Hepatocyte (in vitro differentiated cells): ENCODE data around the gene CDKN3. TPM values are rescaled to one million over a fixed set of nuclear protein-coding genes. Genes with fewer than 3 reads are reported as not detected.
"Not testable (repeated sequence)": the region's sequence is repeated elsewhere in the genome, so short reads cannot be mapped to it uniquely, and the experiment has no call there.

Experiments
- DNase-seq: peaks from one replicate; pipeline ENCODE4 v3.0.0-alpha.2; 2016; ENCODE audit warnings: low spot score
- H2AFZ ChIP-seq: fragments of 200-600 bp; sonication (generic); 2 replicates; pipeline ENCODE4 v1.6.0; 2016; ENCODE audit warnings: antibody characterized with exemption, mild to moderate bottlenecking
- H3K27ac ChIP-seq: fragments of 200-600 bp; sonication (generic); 2 replicates; pipeline ENCODE4 v1.5.1; 2016; ENCODE audit warnings: mild to moderate bottlenecking
- H3K27me3 ChIP-seq: fragments of 200-600 bp; sonication (generic); 2 replicates; pipeline ENCODE4 v1.6.1; 2016
- H3K36me3 ChIP-seq: fragments of 200-600 bp; sonication (generic); replicated peaks from 2 replicates; pipeline ENCODE4 v1.5.1; 2016; ENCODE audit warnings: low read depth; ENCODE audit not compliant: insufficient read depth
- H3K4me1 ChIP-seq: fragments of 200-600 bp; sonication (generic); 2 replicates; pipeline ENCODE4 v1.5.1; 2016; ENCODE audit warnings: mild to moderate bottlenecking, moderate library complexity; ENCODE audit not compliant: insufficient read depth
- H3K4me2 ChIP-seq: fragments of 200-600 bp; sonication (generic); 2 replicates; pipeline ENCODE4 v1.6.0; 2016
- H3K4me3 ChIP-seq: fragments of 200-600 bp; sonication (generic); 2 replicates; pipeline ENCODE4 v1.5.1; 2016; ENCODE audit warnings: mild to moderate bottlenecking
- H3K79me2 ChIP-seq: fragments of 200-600 bp; sonication (generic); 2 replicates; pipeline ENCODE4 v1.6.0; 2017; ENCODE audit warnings: mild to moderate bottlenecking
- H3K9me2 ChIP-seq: fragments of 200-600 bp; sonication (generic); replicated peaks from 2 replicates; pipeline ENCODE4 v1.6.0; 2017; ENCODE audit warnings: mild to moderate bottlenecking; ENCODE audit not compliant: insufficient read depth
- H3K9me3 ChIP-seq: fragments of 200-600 bp; sonication (generic); 2 replicates; pipeline ENCODE4 v1.5.1; 2016; ENCODE audit warnings: low read depth, mild to moderate bottlenecking
- H4K20me1 ChIP-seq: fragments of 200-600 bp; sonication (generic); 2 replicates; pipeline ENCODE4 v1.6.0; 2016; ENCODE audit warnings: mild to moderate bottlenecking; ENCODE audit not compliant: insufficient read depth, poor library complexity, severe bottlenecking
- CTCF ChIP-seq: fragments of 200-600 bp; sonication (generic); IDR thresholded peaks from 2 replicates; pipeline ENCODE4 v1.5.1; 2016; ENCODE audit warnings: antibody characterized with exemption, mild to moderate bottlenecking; ENCODE audit not compliant: poor library complexity
- EZH2 ChIP-seq: fragments of 200-600 bp; sonication (generic); IDR thresholded peaks from 2 replicates; pipeline ENCODE4 v1.6.1; 2016; ENCODE audit warnings: antibody characterized with exemption, mild to moderate bottlenecking, borderline replicate concordance
- EZH2phosphoT487 ChIP-seq: fragments of 200-600 bp; sonication (generic); IDR thresholded peaks from one replicate; pipeline ENCODE4 v1.6.1; 2018; ENCODE audit warnings: antibody characterized with exemption, mild to moderate bottlenecking, low read depth, moderate library complexity; ENCODE audit not compliant: unreplicated experiment, severe bottlenecking
- WGBS: methylation state at CpG from one replicate; pipeline ENCODE4 v1.1.6; 2016; ENCODE audit warnings: low lambda C conversion rate; ENCODE audit errors: missing lambda C conversion rate; 5-methylcytosine and 5-hydroxymethylcytosine counted together
- polyA plus RNA-seq: library from polyadenylated mRNA; unstranded; fragments of >200 nt; fragmentation: Nextera tagmentation; extraction: Ambion mirVana; gene quantifications from 2 replicates; pipeline ENCODE4 v1.2.1, GENCODE V29; 2016
- total RNA-seq: library from RNA; depleted of rRNA; stranded (reverse); fragments of >200 nt; gene quantifications from 2 replicates; pipeline ENCODE4 v1.2.3, GENCODE V29; 2014

CDKN3 gene
- total and polyA plus RNA-seq, 2 experiments from 2014 or later, result 11.7 to 18.8 TPM

GRCh38 chr14:54457609-54457996 is 60.8 kb downstream of the CDKN3 start:
- H3K4me2 ChIP-seq, result no peak overlapping the region
- no peak for DNase-seq
- no peak overlapping the region for H3K4me3 ChIP-seq
- H3K27ac ChIP-seq, result no peak overlapping the region
- no peaks in the 10 kb centered on the region for H3K4me1 ChIP-seq
- H2AFZ ChIP-seq, result no peak overlapping the region
- TF ChIP-seq EZH2phosphoT487 (no peak), EZH2 (no peak), CTCF (no peak)
- H4K20me1 ChIP-seq, result no peaks in the 10 kb centered on the region
- no peaks in the 10 kb centered on the region for H3K36me3 ChIP-seq
- H3K79me2 ChIP-seq, result no peaks in the 10 kb centered on the region
- no peaks in the 10 kb centered on the region for H3K9me2 ChIP-seq
- H3K27me3 ChIP-seq, result no peaks in the 10 kb centered on the region
- no peaks in the 10 kb centered on the region for H3K9me3 ChIP-seq
- WGBS, result 65% methylated on average over 3 of the region's 3 CpGs

GRCh38 chr14:54458536-54458935 is 61.7 kb downstream of the CDKN3 start:
- not testable (repeated sequence) for H3K27ac ChIP-seq, H3K79me2 ChIP-seq, H3K4me3 ChIP-seq, H3K9me2 ChIP-seq, H3K4me2 ChIP-seq, H3K36me3 ChIP-seq, H3K9me3 ChIP-seq, H3K27me3 ChIP-seq, DNase-seq, H4K20me1 ChIP-seq, H3K4me1 ChIP-seq, H2AFZ ChIP-seq

GRCh38 chr14:54459106-54459505 is 62.3 kb downstream of the CDKN3 start:
- 95% methylated on average over 3 of the region's 3 CpGs for WGBS

GRCh38 chr14:54462048-54462447 is 65.2 kb downstream of the CDKN3 start:
- Histone ChIP-seq H3K27me3 (no peaks in the 10 kb centered on the region), H3K4me3 (no peak overlapping the region), H2AFZ (no peak overlapping the region), H4K20me1 (no peaks in the 10 kb centered on the region), H3K9me2 (no peaks in the 10 kb centered on the region), H3K79me2 (no peaks in the 10 kb centered on the region), H3K4me2 (no peak overlapping the region), H3K4me1 (no peaks in the 10 kb centered on the region), H3K9me3 (no peaks in the 10 kb centered on the region), H3K27ac (no peak overlapping the region), H3K36me3 (no peaks in the 10 kb centered on the region)
- no peak for DNase-seq
- TF ChIP-seq EZH2 (no peak), CTCF (no peak), EZH2phosphoT487 (no peak)
- 88% methylated on average over 5 of the region's 5 CpGs for WGBS

More at GRCh38 chr14:54459106-54459505, 62.3 kb downstream of the CDKN3 start:
- no peak for TF ChIP-seq EZH2
- no peak for TF ChIP-seq EZH2phosphoT487
- TF ChIP-seq CTCF, result no peak
- no peak overlapping the region for H3K27ac ChIP-seq
- no peaks in the 10 kb centered on the region for H3K9me3 ChIP-seq
- no peak overlapping the region for H2AFZ ChIP-seq
- no peaks in the 10 kb centered on the region for H3K27me3 ChIP-seq
- no peak overlapping the region for H3K4me3 ChIP-seq
- DNase-seq, result no peak
- no peaks in the 10 kb centered on the region for H3K36me3 ChIP-seq
- no peak overlapping the region for H3K4me2 ChIP-seq
- no peaks in the 10 kb centered on the region for H4K20me1 ChIP-seq
- no peaks in the 10 kb centered on the region for H3K9me2 ChIP-seq
- no peaks in the 10 kb centered on the region for H3K79me2 ChIP-seq
- H3K4me1 ChIP-seq, result no peaks in the 10 kb centered on the region
